Measurements from ENCODE around the gene ZSCAN1. TPM values are rescaled to one million over a fixed set of nuclear protein-coding genes. Genes with fewer than 3 reads are reported as not detected.

The ZSCAN1 gene
- total RNA-seq, 1 experiment from 2014 or later = 1.3 TPM

DNA sequence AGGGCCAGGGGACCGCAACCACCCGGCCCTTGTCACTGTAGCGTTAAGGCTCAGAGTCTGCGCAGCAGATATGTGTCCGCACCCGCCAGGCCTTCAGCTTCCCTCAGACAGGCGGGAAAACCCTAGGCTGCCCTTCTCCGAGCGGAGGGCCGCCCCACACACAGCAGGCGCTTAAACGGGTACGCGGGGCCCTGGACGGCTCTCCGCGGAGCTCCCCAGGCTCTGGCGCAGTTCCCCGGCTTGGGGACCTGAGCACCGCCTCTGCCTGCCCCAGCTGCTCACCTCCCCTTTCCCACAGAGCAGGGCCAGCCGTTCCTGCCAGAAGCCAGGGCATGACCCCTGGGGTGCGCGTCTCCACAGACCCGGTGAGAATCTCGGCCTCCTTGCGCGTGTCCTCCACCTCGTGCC lies 25.9 kb downstream of the ZSCAN1 start:
- Mint-ChIP-seq H3K36me3 (peaks cover 24% of the 10 kb centered on the region), H3K9me3 (peaks cover 15% of the 10 kb centered on the region), H3K27ac (no peak overlapping the region), H3K4me1 (peaks cover 23% of the 10 kb centered on the region), H3K4me3 (peak overlapping the region; percentile 69), H3K27me3 (ENCODE audit: low read depth) (peaks cover under 1% of the 10 kb centered on the region)
- POLR2A ChIA-PET = interaction anchor here (0.6 to 2.7 kb wide), 17 partner anchors 10 to 395 kb away, joined by 3 to 16 read pairs (median 4); partner anchors contain the start of genes ZNF274, ZNF329, ZNF418 and ZNF606
- no peak for DNase-seq (ENCODE audit: low spot score)
- TF ChIP-seq, protein P1, sequence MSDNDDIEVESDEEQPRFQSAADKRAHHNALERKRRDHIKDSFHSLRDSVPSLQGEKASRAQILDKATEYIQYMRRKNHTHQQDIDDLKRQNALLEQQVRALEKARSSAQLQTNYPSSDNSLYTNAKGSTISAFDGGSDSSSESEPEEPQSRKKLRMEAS (CRISPR knock-in tag; IDR thresholded peaks at IDR 0.05) = 0 out of 2 replicates have a peak, but pooled peaks have one; percentile 35
- TF ChIP-seq ETV6 (CRISPR knock-in tag; IDR thresholded peaks at IDR 0.05) (peak; percentile 31; the same call in 1 of the 2 replicates), ZNF219 (CRISPR knock-in tag; IDR thresholded peaks at IDR 0.05; ENCODE audit: borderline replicate concordance) (no peak), TEAD1 (CRISPR knock-in tag; IDR thresholded peaks at IDR 0.05) (peak; percentile 38; the same call in 1 of the 2 replicates), SP1 (CRISPR knock-in tag; conservative IDR thresholded peaks at IDR 0.05) (peak; percentile 9; the same call in 1 of the 2 replicates), ZNF121 (CRISPR knock-in tag; IDR thresholded peaks at IDR 0.05) (no peak), NR3C1 (CRISPR knock-in tag; conservative IDR thresholded peaks at IDR 0.05; ENCODE audit: low read depth) (no peak)
- TF ChIP-seq, protein P2, sequence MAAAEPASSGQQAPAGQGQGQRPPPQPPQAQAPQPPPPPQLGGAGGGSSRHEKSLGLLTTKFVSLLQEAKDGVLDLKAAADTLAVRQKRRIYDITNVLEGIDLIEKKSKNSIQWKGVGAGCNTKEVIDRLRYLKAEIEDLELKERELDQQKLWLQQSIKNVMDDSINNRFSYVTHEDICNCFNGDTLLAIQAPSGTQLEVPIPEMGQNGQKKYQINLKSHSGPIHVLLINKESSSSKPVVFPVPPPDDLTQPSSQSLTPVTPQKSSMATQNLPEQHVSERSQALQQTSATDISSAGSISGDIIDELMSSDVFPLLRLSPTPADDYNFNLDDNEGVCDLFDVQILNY (CRISPR knock-in tag; IDR thresholded peaks at IDR 0.05) = 0 out of 2 replicates have a peak, but pooled peaks have one; percentile 38
- TF ChIP-seq, protein P3, sequence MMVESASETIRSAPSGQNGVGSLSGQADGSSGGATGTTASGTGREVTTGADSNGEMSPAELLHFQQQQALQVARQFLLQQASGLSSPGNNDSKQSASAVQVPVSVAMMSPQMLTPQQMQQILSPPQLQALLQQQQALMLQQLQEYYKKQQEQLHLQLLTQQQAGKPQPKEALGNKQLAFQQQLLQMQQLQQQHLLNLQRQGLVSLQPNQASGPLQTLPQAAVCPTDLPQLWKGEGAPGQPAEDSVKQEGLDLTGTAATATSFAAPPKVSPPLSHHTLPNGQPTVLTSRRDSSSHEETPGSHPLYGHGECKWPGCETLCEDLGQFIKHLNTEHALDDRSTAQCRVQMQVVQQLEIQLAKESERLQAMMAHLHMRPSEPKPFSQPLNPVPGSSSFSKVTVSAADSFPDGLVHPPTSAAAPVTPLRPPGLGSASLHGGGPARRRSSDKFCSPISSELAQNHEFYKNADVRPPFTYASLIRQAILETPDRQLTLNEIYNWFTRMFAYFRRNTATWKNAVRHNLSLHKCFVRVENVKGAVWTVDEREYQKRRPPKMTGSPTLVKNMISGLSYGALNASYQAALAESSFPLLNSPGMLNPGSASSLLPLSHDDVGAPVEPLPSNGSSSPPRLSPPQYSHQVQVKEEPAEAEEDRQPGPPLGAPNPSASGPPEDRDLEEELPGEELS (CRISPR knock-in tag; IDR thresholded peaks at IDR 0.05) = peak; percentile 22; the same call in 1 of the 2 replicates
- peak; percentile 9 for ATAC-seq
- CTCF ChIA-PET = interaction anchor here (0.9 to 3.5 kb wide), 8 partner anchors 17 to 143 kb away, joined by 3 to 30 read pairs (median 4); partner anchors contain the start of gene ZNF417

DNA sequence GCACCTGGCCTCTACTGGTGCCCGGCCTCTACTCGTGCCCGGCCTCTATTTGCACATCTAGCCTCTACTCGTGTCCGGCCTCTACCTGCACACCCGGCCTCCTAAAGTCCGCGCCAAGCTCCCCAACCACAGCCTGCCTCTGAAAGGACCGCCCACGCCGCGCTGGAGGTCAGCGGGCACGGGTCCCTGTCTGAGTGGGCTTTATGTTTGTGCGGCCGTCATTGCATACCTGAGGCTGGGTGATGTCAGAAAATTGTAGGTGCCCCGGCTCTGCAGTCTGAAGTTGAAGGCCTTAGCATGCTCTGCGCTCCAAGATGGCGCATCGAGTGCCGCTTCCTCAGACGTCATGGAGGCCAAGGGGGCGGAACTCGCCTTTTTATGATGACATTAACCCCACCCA lies 26.4 kb downstream of the ZSCAN1 start:
- ATAC-seq (no peak), DNase-seq (ENCODE audit: low spot score) (no peak)
- Mint-ChIP-seq H3K4me1 (peaks cover 19% of the 10 kb centered on the region), H3K4me3 (peak overlapping the region; percentile 69), H3K9me3 (peaks cover 19% of the 10 kb centered on the region), H3K27ac (no peak overlapping the region), H3K27me3 (ENCODE audit: low read depth) (no peaks in the 10 kb centered on the region; the same call in 1 of the 2 replicates), H3K36me3 (peaks cover 30% of the 10 kb centered on the region)
- ChIA-PET CTCF (interaction anchor here (1.4 to 3.5 kb wide), 2 partner anchors 26 to 38 kb away, joined by 3 to 16 read pairs; no protein-coding TSS in a partner anchor), POLR2A (interaction anchor here (1.3 to 2.7 kb wide), 3 partner anchors 38 to 125 kb away, joined by 3 to 16 read pairs (median 4); partner anchors contain the start of genes ZNF418 and ZSCAN18)
- TF ChIP-seq, protein P4, sequence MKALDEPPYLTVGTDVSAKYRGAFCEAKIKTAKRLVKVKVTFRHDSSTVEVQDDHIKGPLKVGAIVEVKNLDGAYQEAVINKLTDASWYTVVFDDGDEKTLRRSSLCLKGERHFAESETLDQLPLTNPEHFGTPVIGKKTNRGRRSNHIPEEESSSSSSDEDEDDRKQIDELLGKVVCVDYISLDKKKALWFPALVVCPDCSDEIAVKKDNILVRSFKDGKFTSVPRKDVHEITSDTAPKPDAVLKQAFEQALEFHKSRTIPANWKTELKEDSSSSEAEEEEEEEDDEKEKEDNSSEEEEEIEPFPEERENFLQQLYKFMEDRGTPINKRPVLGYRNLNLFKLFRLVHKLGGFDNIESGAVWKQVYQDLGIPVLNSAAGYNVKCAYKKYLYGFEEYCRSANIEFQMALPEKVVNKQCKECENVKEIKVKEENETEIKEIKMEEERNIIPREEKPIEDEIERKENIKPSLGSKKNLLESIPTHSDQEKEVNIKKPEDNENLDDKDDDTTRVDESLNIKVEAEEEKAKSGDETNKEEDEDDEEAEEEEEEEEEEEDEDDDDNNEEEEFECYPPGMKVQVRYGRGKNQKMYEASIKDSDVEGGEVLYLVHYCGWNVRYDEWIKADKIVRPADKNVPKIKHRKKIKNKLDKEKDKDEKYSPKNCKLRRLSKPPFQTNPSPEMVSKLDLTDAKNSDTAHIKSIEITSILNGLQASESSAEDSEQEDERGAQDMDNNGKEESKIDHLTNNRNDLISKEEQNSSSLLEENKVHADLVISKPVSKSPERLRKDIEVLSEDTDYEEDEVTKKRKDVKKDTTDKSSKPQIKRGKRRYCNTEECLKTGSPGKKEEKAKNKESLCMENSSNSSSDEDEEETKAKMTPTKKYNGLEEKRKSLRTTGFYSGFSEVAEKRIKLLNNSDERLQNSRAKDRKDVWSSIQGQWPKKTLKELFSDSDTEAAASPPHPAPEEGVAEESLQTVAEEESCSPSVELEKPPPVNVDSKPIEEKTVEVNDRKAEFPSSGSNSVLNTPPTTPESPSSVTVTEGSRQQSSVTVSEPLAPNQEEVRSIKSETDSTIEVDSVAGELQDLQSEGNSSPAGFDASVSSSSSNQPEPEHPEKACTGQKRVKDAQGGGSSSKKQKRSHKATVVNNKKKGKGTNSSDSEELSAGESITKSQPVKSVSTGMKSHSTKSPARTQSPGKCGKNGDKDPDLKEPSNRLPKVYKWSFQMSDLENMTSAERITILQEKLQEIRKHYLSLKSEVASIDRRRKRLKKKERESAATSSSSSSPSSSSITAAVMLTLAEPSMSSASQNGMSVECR (CRISPR knock-in tag; IDR thresholded peaks at IDR 0.05; ENCODE audit: borderline replicate concordance) = no peak
- TF ChIP-seq NFYB (CRISPR knock-in tag; conservative IDR thresholded peaks at IDR 0.05; ENCODE audit: low read depth) (no peak), GTF2I (CRISPR knock-in tag; conservative IDR thresholded peaks at IDR 0.05) (peak; percentile 67; the same call in 1 of the 2 replicates), ZNF416 (CRISPR knock-in tag; IDR thresholded peaks at IDR 0.05) (no peak)
- TF ChIP-seq, protein P5, sequence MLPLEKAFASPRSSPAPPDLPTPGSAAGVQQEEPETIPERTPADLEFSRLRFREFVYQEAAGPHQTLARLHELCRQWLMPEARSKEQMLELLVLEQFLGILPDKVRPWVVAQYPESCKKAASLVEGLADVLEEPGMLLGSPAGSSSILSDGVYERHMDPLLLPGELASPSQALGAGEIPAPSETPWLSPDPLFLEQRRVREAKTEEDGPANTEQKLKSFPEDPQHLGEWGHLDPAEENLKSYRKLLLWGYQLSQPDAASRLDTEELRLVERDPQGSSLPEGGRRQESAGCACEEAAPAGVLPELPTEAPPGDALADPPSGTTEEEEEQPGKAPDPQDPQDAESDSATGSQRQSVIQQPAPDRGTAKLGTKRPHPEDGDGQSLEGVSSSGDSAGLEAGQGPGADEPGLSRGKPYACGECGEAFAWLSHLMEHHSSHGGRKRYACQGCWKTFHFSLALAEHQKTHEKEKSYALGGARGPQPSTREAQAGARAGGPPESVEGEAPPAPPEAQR (CRISPR knock-in tag; IDR thresholded peaks at IDR 0.05) = no peak
